HepG2 (cell line): ENCODE measurements around the gene MB. TPM values are rescaled to one million over a fixed set of nuclear protein-coding genes. Genes with fewer than 3 reads are reported as not detected.
A peak's percentile ranks its signal among the peaks of the same experiment; 100 is the strongest.

Experiments used
- ATAC-seq: fragments of 200-7000 bp; cut with Tn5 transposase; 3 replicates; pipeline ENCODE4 v1.9.1; 2020; ENCODE audit warnings: mild to moderate bottlenecking, moderate library complexity
- BruUV-seq: library from RNA; stranded (reverse); fragments of 400-500 nt; replicated peaks from 2 replicates; lab custom pipeline; 2021; lab: Mats Ljungman, UMichigan
- CTCF ChIA-PET: fragments of 300-600 bp; formaldehyde crosslinking; extraction: SDS; loops from one replicate; lab custom pipeline; 2021; ENCODE audit warnings: low total read pairs, inconsistent platforms, low intra/inter-chr PET ratio; lab: Yijun Ruan, JAX
- POLR2A ChIA-PET: fragments of 350-600 bp; sonication (Branson Sonifier 250); formaldehyde crosslinking; loops from one replicate; lab custom pipeline; 2020; ENCODE audit warnings: antibody characterized with exemption, inconsistent platforms; lab: Yijun Ruan, JAX
- DNase-seq: peaks from one replicate; pipeline ENCODE4 v3.0.0-alpha.2; 2015; ENCODE audit warnings: low spot score
- FAIRE-seq: peaks from 3 replicates; lab custom pipeline; 2011; peaks lifted over from hg19 to GRCh38; lab: Jason Lieb, UNC
- H2AFZ ChIP-seq: one replicate; pipeline ENCODE4 v1.6.1; 2011; ENCODE audit warnings: low read length, inconsistent platforms
- H3K27ac ChIP-seq: fragments of 300-600 bp; 3 replicates; pipeline ENCODE4 v1.8.0; 2011; ENCODE audit warnings: mixed run types, mild to moderate bottlenecking, mixed read lengths, low read length, inconsistent platforms; ENCODE audit not compliant: insufficient read depth; ENCODE audit errors: extremely low read length
- H3K27me3 ChIP-seq, 2 experiments: fragments of 200-600 bp in 1 of 2; 2 replicates in 1 of 2; 3 replicates in 1 of 2; pipeline versions ENCODE4 v1.6.0 to v1.8.0; 2011; ENCODE audit warnings: low read length in 2 of 2, mild to moderate bottlenecking in 2 of 2, moderate library complexity in 2 of 2, inconsistent platforms in 1 of 2; ENCODE audit not compliant: insufficient read depth in 2 of 2, control insufficient read depth in 1 of 2
- H3K36me3 ChIP-seq, 2 experiments: fragments of 200-600 bp in 1 of 2; replicated peaks in 1 of 2; 2 replicates in 1 of 2; 3 replicates in 1 of 2; pipeline versions ENCODE4 v1.5.1 to v1.8.0; 2011; ENCODE audit warnings: low read length in 2 of 2, inconsistent platforms in 1 of 2; ENCODE audit not compliant: insufficient read depth in 2 of 2, control insufficient read depth in 1 of 2
- H3K4me1 ChIP-seq: 2 replicates; pipeline ENCODE4 v1.5.1; 2012; ENCODE audit warnings: low read length, inconsistent platforms; ENCODE audit not compliant: insufficient read depth
- H3K4me2 ChIP-seq: 2 replicates; pipeline ENCODE4 v1.6.0; 2011; ENCODE audit warnings: low read depth, low read length, inconsistent platforms
- H3K4me3 ChIP-seq, 3 experiments: fragments of 200-600 bp in 1 of 3; sonication (generic), shearing (Covaris generic) in 1 of 3; replicated peaks in 1 of 3; 2 replicates each; pipeline ENCODE4 v1.5.1; 2011 to 2016; ENCODE audit warnings: low read length in 3 of 3, inconsistent platforms in 2 of 3, low read depth in 2 of 3, mild to moderate bottlenecking in 2 of 3, control low read depth in 1 of 3, mixed read lengths in 1 of 3; ENCODE audit not compliant: insufficient read depth in 1 of 3
- H3K79me2 ChIP-seq: one replicate; pipeline ENCODE4 v1.6.1; 2011; ENCODE audit warnings: low read length, inconsistent platforms; ENCODE audit not compliant: insufficient read depth
- H3K9ac ChIP-seq: 2 replicates; pipeline ENCODE4 v1.6.0; 2011; ENCODE audit warnings: mild to moderate bottlenecking, low read depth, low read length, inconsistent platforms; ENCODE audit not compliant: insufficient read depth
- H3K9me3 ChIP-seq: 2 replicates; pipeline ENCODE4 v1.5.1; 2012; ENCODE audit warnings: mild to moderate bottlenecking, low read length
- H4K20me1 ChIP-seq: 2 replicates; pipeline ENCODE4 v1.6.0; 2011; ENCODE audit warnings: inconsistent platforms, mild to moderate bottlenecking, low read length, moderate library complexity; ENCODE audit not compliant: insufficient read depth
- CHCHD3 ChIP-seq: sonication (generic); formaldehyde crosslinking; IDR thresholded peaks from 2 replicates; pipeline ENCODE4 v1.8.0; 2022; ENCODE audit warnings: mild to moderate bottlenecking, missing genetic modification reagents, moderate library complexity
- E2F5 ChIP-seq: sonication (generic); formaldehyde crosslinking; conservative IDR thresholded peaks from 2 replicates; pipeline ENCODE4 v1.4.0; 2020; ENCODE audit warnings: missing genetic modification reagents
- FOXO1 ChIP-seq: sonication (generic); formaldehyde crosslinking; IDR thresholded peaks from 2 replicates; pipeline ENCODE4 v1.4.0; 2020; ENCODE audit warnings: missing genetic modification reagents
- RARG ChIP-seq: sonication (generic); formaldehyde crosslinking; IDR thresholded peaks from 2 replicates; pipeline ENCODE4 v1.4.0; 2020; ENCODE audit warnings: low read depth, mild to moderate bottlenecking, missing genetic modification reagents
- SAFB2 ChIP-seq: sonication (generic); formaldehyde crosslinking; IDR thresholded peaks from 2 replicates; pipeline ENCODE4 v1.5.1; 2020; ENCODE audit warnings: missing genetic modification reagents, low read depth, mild to moderate bottlenecking, borderline replicate concordance
- SCMH1 ChIP-seq: sonication (generic); formaldehyde crosslinking; IDR thresholded peaks from 2 replicates; pipeline ENCODE4 v1.9.0; 2021; ENCODE audit warnings: missing genetic modification reagents, mild to moderate bottlenecking, borderline replicate concordance
- TBL1XR1 ChIP-seq: fragments of 150-350 bp; IDR thresholded peaks from 2 replicates; pipeline ENCODE4 v1.6.1; 2014; ENCODE audit warnings: borderline replicate concordance, low read length; ENCODE audit not compliant: partially characterized antibody
- ZNF678 ChIP-seq: sonication (generic); formaldehyde crosslinking; IDR thresholded peaks from 2 replicates; pipeline ENCODE4 v1.4.0; 2020; ENCODE audit warnings: mild to moderate bottlenecking, missing genetic modification reagents
- ZNF773 ChIP-seq: sonication (generic); formaldehyde crosslinking; IDR thresholded peaks from 2 replicates; pipeline ENCODE4 v1.4.0; 2020; ENCODE audit warnings: missing genetic modification reagents, borderline replicate concordance
- WGBS: methylation state at CpG from one replicate; pipeline ENCODE4 v1.1.6; 2017; ENCODE audit warnings: low lambda C conversion rate; 5-methylcytosine and 5-hydroxymethylcytosine counted together
- in situ Hi-C: cut with HindIII; loops from 2 replicates; pipeline ENCODE4 v1.10.0; 2017; ENCODE audit warnings: low pct_unique_long_range_greater_than_20kb; ENCODE audit not compliant: extremely low pct_ligation_motif_present
- intact Hi-C: fragments of 100-400 bp; cut with micrococcal nuclease; formaldehyde crosslinking; loops from one replicate; pipeline ENCODE4 v1.10.0; 2022; ENCODE audit not compliant: unreplicated experiment
- polyA plus RNA-seq, 8 experiments: library from polyadenylated mRNA; depleted of rRNA in 3 of 8; stranded (reverse) in 7 of 8; unstranded in 1 of 8; fragments of >200 nt; fragmentation: Illumina TruSeq in 4 of 8; extraction: Trizol in 4 of 8; gene quantifications; 2 replicates each; pipeline versions ENCODE4 v1.2.1 to v1.2.3, GENCODE V29; 2011 to 2016; ENCODE audit warnings: low read depth in 4 of 8, missing spikeins in 1 of 8, mixed read lengths in 1 of 8; ENCODE audit not compliant: insufficient read depth in 1 of 8
- total RNA-seq, 5 experiments: library from RNA; depleted of rRNA; stranded (reverse); fragments of >200 nt; fragmentation: Illumina TruSeq; extraction: Trizol; gene quantifications; 2 replicates each; pipeline ENCODE4 v1.2.3, GENCODE V29; 2016; ENCODE audit warnings: low read depth in 1 of 5

MB gene
- total and polyA plus RNA-seq, 2 of the 13 experiments (the other 11 are each of a cell fraction or from before 2014, with no cell fraction given) = 0.07 TPM; not detected in 1

DNA sequence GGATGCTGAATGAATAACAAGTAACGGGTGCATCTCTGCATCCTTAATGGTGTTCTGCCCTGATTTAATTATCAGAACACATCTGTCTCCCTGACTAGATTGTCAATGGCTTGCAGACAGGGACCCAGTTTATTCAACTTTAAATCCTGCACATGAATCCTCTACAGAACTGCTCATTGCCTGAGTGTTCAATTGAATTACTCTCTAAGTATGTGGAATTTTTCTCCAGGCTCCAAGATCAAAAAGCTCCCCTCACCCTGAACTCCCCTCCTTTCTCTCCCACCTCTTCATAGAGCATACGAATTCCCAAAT lies 11.8 kb downstream of the MB start:
- Histone ChIP-seq H3K36me3 (no peaks in the 10 kb centered on the region), H3K9ac (no peak overlapping the region), H3K27me3 (peaks cover 0 to 12% of the 10 kb centered on the region in 2 experiments; a peak in 1 of 5 replicates), H3K27ac (no peak overlapping the region), H3K9me3 (no peaks in the 10 kb centered on the region), H4K20me1 (no peaks in the 10 kb centered on the region), H3K4me3 (no peak overlapping the region), H2AFZ (no peak overlapping the region), H3K4me1 (no peaks in the 10 kb centered on the region), H3K79me2 (no peaks in the 10 kb centered on the region), H3K4me2 (no peak overlapping the region)
- in situ Hi-C loops = no loop called here
- WGBS = 71% methylated on average over 2 of the region's 2 CpGs
- ChIA-PET POLR2A (no interaction called here), CTCF (no interaction called here)
- TF ChIP-seq TBL1XR1 = no peak
- no peak for TF ChIP-seq E2F5 (CRISPR knock-in tag)
- TF ChIP-seq ZNF678 (CRISPR knock-in tag) = no peak
- TF ChIP-seq FOXO1 (CRISPR knock-in tag) = no peak
- no peak for TF ChIP-seq SAFB2 (CRISPR knock-in tag)
- no peak for TF ChIP-seq SCMH1 (CRISPR knock-in tag)
- no peak for DNase-seq
- BruUV-seq = no TSS peak
- FAIRE-seq = no peak
- no peak for ATAC-seq
- intact Hi-C loops = no loop called here

DNA sequence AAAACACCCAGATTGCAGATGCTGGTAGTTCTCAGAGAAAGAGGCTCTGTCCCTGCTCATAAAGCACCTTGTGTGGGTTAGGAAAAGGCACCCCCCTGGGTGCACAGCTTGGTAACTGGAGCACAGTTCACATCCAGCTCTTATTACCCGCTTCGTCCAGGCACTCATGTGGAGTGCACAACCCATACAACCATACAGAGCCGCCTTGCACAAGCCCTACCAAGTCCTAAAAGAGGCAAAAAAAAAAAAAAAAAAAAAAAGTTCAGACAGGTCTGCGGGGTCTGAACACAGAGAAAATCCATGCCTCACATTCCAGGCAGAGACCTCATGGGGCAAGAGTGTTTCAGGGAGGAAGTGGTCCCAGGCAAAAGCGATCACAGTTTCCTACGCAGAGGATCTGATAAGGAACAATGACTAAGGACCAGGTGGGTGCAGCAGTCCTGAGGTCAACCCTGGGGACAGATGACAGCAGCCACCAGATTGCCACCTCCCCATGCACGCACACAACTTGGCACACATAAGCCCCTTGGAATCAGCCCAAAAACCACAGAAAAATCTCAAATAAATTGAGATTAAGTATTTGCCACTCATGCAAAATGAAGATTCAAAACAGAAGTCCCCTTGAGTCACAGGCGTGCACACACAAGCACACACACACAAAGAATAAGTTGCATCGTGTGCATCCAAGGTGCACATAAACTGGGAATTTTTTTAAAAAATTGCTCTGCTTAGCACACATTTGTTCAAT lies 12.3 kb downstream of the MB start:
- no TSS peak for BruUV-seq
- Histone ChIP-seq H3K9me3 (no peaks in the 10 kb centered on the region), H3K4me1 (no peaks in the 10 kb centered on the region), H3K79me2 (no peaks in the 10 kb centered on the region), H3K36me3 (no peaks in the 10 kb centered on the region), H4K20me1 (no peaks in the 10 kb centered on the region), H3K4me3 (no peak overlapping the region), H3K27ac (no peak overlapping the region), H3K4me2 (no peak overlapping the region), H3K27me3 (peaks cover 0 to 12% of the 10 kb centered on the region in 2 experiments; a peak in 1 of 5 replicates), H3K9ac (no peak overlapping the region), H2AFZ (no peak overlapping the region)
- ATAC-seq (peak; percentile 33; the same call in 1 of the 3 replicates), FAIRE-seq (no peak), DNase-seq (no peak)
- no peak for TF ChIP-seq CHCHD3 (CRISPR knock-in tag)
- no peak for TF ChIP-seq ZNF773
- no peak for TF ChIP-seq RARG (CRISPR knock-in tag)
- ChIA-PET POLR2A (no interaction called here), CTCF (no interaction called here)
- in situ Hi-C loops (no loop called here), intact Hi-C loops (no loop called here)
- WGBS = 16% methylated on average over 9 of the region's 9 CpGs
